ENCODE data around the gene RDH5.
"Not testable (repeated sequence)": the region's sequence is repeated elsewhere in the genome, so short reads cannot be mapped to it uniquely, and the experiment has no call there.

RDH5 gene

DNA sequence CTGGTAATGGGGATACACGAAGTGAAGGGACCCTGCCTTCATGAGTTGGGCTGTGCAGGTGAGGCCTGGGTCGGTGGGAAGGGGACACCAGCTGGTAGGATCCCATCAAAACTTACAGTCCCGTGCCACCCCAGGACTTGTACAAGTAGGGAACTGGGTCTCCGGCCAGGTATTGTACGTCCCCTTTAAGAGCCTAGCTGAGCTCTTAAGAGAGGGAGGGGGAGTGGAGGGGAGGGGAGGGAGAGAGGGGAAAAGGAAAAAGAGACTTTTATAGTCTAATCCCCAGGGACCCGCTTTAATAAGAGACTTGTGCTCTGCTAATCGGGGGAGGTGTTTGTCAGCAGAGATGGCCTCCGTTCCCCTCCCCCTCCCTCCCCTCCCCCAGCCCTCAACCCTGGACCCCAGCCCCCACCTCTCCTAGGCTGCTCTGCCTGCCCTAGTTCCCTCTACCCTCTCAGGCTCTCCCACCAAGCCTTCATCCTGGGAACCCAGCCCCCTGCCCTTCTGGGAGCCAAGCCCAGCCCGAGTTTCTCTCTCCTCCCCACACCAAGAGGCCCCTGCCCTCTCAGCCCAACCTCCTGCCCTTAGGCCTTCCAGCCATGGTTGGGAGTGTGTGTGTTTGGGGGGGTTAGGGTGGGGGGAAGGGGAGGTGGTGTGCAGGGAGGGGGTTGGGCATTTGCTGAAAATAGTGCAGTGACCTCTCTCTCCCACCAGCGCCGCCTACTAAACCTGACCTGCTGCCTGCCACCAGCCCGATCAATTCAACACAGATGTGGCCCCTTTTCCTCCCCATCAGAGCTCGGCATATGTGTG is 25.4 kb downstream of the RDH5 start:
- DNase-seq (ENCODE audit: low read depth in 2 of 2), result no peak

DNA sequence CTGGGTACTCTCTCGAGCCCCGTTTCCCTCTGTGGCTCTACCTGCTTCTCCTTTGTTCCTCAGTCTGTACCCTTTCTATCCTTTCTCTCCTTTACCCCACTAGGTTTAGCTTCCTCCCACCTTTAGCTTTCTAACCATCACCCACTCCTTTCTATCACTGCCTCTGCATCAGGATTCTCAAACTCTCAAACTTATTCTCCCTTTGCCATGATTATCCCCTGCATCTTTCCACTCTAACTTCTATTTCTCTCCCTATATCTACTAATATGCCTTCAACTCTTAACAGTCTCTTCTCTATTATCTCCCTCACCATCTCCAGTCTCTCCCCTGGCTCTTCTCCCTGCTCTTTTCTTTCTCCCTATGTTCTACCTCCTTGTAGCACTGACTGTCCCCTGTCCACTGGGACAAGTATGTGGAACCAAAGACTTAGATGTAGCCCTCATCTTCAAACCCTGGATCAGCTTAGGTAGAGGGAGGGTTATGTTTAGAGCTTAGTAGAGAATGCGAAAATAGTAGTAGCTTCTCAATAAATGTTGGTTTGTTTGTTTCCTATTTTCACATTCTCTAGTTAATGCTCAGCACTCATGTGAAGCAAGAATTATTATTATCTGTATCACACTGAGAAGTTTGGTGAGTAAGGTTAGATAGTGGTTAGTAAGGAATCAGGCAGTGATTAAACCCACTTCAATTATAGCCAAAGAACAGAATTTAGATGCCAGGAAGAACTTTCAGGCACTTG is 26.1 kb downstream of the RDH5 start:
- DNase-seq (ENCODE audit: low read depth in 2 of 2), result no peak

DNA sequence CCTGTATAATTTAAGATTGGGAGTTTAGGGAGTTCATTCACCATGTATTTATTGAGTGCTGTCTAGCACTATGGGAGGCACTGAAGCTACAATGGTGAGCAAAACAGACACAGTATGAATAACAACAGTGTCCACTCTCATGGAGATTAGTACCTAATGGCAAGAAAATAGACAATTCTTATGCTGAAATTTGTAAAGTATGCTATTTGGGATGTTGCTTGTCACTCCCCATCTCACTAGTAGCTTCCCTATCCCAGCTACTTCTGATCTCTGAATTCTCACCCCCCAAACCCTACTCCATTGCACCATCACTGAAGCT is 26.7 kb downstream of the RDH5 start:
- no peak for DNase-seq (ENCODE audit: low read depth in 2 of 2)

DNA sequence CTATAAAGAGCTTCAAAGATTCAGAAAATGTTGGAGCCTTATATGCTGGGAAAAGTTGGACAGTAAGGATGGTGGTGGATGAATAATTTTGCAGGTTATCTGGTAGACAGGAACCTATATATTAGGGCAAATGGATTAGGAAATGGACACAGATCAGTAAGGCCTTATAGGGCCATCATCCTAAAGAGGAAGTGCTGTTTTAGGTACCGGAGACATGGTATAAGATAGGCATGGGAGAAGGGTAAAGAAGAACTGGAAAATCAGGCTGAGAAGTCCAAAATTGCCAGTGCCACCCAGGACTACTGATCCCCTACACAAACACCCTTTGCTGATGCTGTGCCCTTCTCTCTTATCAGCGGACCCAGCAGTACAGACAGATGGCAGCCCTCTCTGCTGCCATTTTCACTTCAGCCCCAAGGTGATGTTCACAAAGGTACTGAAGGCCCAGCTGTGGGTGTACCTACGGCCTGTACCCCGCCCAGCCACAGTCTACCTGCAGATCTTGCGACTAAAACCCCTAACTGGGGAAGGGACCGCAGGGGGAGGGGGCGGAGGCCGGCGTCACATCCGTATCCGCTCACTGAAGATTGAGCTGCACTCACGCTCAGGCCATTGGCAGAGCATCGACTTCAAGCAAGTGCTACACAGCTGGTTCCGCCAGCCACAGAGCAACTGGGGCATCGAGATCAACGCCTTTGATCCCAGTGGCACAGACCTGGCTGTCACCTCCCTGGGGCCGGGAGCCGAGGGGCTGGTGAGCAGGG is 28.2 kb downstream of the RDH5 start:
- no peak for DNase-seq (ENCODE audit: low read depth in 2 of 2)

DNA sequence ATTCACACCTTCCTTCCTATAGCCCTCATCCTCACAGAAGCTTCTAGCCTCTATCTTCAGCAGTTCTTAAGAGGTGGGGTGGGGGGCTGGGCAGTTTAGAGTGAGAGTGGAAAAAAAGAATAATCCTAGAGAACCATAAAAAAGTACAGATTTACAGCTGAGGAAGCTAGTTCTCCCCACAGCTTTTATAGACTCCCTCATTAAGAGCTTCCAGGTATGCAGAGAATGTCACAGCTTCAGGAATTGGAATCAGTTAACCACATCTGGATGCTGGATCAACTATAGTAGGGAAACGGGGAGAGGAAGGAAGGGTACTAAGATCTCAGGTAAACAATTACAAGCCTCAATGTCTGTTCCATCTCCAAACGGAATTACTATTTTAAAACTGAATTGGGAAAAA is 35.1 kb downstream of the RDH5 start:
- no peak for DNase-seq (ENCODE audit: low read depth in 2 of 2)

DNA sequence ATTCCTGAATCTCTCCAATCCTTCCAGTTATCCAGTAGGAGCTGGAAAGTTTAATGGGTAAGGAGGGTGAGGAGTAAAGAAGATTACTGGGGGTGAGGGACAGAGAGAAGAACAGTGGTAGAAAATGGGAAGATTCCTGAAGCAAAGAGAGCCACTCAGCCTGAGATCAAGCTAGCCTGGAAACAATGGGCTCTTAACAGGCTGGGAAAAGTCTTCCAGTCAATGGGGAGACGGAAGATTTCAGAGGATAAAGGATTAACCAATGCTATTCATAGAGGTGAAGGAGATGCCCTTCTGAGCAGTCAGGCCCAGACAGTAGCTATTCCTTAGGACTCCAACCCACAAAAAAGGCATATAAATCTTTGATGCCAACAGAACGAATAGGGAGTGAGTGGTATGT is 37.5 kb downstream of the RDH5 start:
- DNase-seq (ENCODE audit: low read depth in 2 of 2), result no peak

DNA sequence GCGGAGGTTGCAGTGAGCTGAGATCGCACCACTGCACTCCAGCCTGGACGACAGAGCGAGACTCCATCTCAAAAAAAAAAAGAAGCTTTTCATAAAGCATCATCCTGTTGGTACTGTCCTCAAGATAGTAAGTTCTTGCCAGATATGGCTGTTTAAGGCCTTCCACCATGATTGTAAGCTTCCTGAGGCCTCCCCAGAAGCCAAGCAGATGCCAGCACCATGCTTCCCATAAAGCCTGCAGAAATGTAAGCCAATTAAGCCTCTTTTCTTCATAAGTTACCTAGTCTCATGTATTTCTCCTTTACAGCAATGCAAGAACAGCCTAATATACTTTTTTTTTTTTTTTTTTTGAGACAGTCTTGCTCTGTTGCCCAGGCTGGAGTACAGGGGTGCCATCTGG is 38.4 kb downstream of the RDH5 start:
- DNase-seq (ENCODE audit: low read depth in 2 of 2), result not testable (repeated sequence)

DNA sequence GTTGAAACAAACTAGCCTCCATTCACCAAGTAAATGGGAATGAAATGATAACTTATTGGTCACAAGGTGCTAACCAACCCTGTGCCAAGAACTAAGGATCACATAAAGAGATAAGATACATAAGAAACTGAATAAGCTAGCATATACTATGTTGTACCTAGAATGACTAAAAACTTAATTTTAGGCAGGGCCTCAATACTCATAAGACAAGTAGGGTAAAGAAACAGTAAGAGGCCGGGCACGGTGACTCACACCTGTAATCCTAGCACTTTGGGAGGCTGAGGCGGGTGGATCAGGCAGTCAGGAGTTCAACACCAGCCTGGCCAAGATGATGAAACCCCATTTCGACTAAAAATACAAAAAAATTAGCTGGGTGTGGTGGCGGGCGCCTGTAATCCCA is 40.5 kb downstream of the RDH5 start:
- no peak for DNase-seq (ENCODE audit: low read depth in 2 of 2)

DNA sequence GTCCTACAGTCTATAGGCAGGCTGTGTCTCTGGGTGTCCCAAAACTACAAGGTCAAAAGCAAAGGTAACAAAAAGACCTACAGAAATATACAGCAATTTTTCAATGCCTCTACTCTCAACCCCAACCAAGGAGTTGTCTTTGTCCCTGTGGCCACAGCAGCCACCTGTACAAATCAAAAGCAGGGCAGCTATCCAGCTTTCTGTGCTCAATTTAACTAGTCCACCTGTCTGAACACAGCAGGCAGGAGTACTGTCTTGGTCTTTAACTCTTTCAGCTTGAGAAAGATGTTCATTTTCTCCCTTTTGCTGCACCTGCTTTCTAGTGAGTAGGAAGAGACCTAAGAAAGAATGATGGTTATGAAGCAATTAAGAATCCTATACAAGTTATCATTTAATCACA is 42.5 kb downstream of the RDH5 start:
- DNase-seq (ENCODE audit: low read depth in 2 of 2), result no peak

DNA sequence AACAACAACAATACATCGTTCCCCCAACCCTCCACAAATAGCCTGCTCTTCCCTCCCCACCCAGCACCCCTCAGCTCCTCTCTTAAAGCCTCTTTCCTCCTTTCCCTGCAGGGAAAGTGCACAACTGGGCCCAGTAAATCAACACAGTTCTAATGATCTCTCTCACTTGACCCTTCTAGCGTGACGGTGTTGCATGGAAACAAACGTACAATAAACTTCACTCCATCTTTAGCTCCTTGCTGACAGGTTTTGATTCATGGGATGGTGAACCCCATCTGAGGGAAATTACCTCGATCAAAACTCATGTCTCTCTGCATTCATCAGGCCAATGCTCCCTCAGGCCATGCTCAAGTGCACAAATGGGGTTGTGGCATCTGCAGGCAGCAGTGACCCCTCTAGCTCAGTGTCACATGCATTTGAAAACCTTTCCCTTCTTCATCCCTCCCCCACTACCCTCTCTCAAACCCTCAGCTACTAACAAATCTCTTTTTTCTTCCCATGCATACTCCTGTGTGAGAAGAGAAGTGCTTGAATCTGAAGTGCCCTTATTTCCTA is 45.6 kb downstream of the RDH5 start:
- no peak for DNase-seq (ENCODE audit: low read depth in 2 of 2)

DNA sequence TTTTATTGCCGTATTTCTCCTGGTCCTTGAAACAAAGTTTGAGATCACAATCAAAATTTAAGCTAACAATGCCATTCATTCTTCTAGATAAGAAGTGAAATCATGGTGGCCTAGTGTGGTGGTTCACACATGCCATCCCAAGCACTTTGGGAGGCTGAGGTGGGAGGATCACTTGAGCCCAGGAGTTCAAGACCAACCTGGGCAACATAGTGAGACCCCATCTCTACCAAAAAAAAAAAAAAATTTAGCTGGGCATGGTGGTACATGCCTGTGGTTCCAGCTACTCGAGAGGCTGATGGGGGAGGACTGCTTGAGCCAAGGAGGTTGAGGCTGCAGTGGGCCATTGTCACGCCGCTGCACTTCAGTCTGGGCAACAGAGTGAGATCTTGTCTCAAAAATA is 47.0 kb downstream of the RDH5 start:
- DNase-seq (ENCODE audit: low read depth in 2 of 2), result no peak

DNA sequence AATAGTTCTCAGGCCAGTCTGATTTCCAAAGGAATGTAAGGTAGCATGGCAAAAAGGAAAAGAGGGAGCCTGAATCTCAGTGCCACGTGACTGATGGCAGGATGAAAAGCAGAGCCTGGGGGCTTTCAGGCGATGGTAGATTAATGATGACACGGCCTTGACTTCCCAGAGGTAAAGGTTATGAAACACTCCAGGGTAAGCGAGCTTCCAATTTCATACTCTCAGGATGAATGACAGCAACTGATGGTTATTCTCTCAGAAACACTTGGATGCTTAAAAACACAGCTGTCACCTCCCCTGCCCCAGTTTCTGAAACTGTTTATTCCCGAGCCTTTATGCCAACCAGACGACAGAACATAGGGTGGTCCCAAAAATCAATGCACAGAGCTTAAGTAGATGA is 51.5 kb downstream of the RDH5 start:
- no peak for DNase-seq (ENCODE audit: low read depth in 2 of 2)
